Neuronal stem cell (in vitro differentiated cells): ENCODE measurements around the gene C9orf85. TPM values are rescaled to one million over a fixed set of nuclear protein-coding genes. Genes with fewer than 3 reads are reported as not detected.

ENCODE experiments used
- DNase-seq: peaks from one replicate; pipeline ENCODE4 v3.0.0-alpha.2; 2013; ENCODE audit warnings: low spot score
- H2AFZ ChIP-seq: one replicate; pipeline ENCODE4 v1.6.1; 2013; ENCODE audit warnings: mild to moderate bottlenecking, low read length, inconsistent platforms
- H2AK5ac ChIP-seq: 2 replicates; pipeline ENCODE4 v1.6.1; 2013; ENCODE audit warnings: low read depth, mild to moderate bottlenecking, inconsistent platforms, low read length, moderate library complexity, mixed read lengths
- H2BK120ac ChIP-seq: 2 replicates; pipeline ENCODE4 v1.6.1; 2013; ENCODE audit warnings: low read depth, mild to moderate bottlenecking, inconsistent platforms, low read length, moderate library complexity, mixed read lengths
- H2BK12ac ChIP-seq: one replicate; pipeline ENCODE4 v1.6.1; 2013; ENCODE audit warnings: low read length, inconsistent platforms
- H2BK15ac ChIP-seq: 2 replicates; pipeline ENCODE4 v1.6.1; 2013; ENCODE audit warnings: mild to moderate bottlenecking, low read length, inconsistent platforms, mixed read lengths
- H2BK5ac ChIP-seq: one replicate; pipeline ENCODE4 v1.6.1; 2013; ENCODE audit warnings: inconsistent platforms, mild to moderate bottlenecking, low read length, moderate library complexity
- H3K14ac ChIP-seq: one replicate; pipeline ENCODE4 v1.6.1; 2013; ENCODE audit warnings: low read length, inconsistent platforms
- H3K18ac ChIP-seq: 2 replicates; pipeline ENCODE4 v1.6.1; 2013; ENCODE audit warnings: low read length, inconsistent platforms
- H3K23ac ChIP-seq: 2 replicates; pipeline ENCODE4 v1.6.1; 2013; ENCODE audit warnings: low read depth, mild to moderate bottlenecking, mixed read lengths, low read length, inconsistent platforms; ENCODE audit not compliant: poor library complexity
- H3K27ac ChIP-seq: replicated peaks from 3 replicates; pipeline ENCODE4 v1.5.1; 2013; ENCODE audit warnings: low read length, inconsistent platforms
- H3K27me3 ChIP-seq, 3 experiments: 2 replicates each; pipeline ENCODE4 v1.6.1; 2013; ENCODE audit warnings: low read length in 3 of 3, mild to moderate bottlenecking in 2 of 3, inconsistent platforms in 1 of 3, low read depth in 1 of 3, mixed read lengths in 1 of 3, moderate library complexity in 1 of 3; ENCODE audit not compliant: control insufficient read depth in 3 of 3, insufficient read depth in 3 of 3
- H3K36me3 ChIP-seq, 2 donors: replicated peaks in 1 of 2; 2 replicates each; pipeline ENCODE4 v1.6.1; 2013; ENCODE audit warnings: low read length in 2 of 2; ENCODE audit not compliant: control insufficient read depth in 2 of 2, insufficient read depth in 2 of 2
- H3K4ac ChIP-seq: 2 replicates; pipeline ENCODE4 v1.6.1; 2013; ENCODE audit warnings: inconsistent platforms, mild to moderate bottlenecking, low read length, moderate library complexity
- H3K4me1 ChIP-seq, 2 donors: 1 replicate in 1 of 2; 2 replicates in 1 of 2; pipeline ENCODE4 v1.6.1; 2013; ENCODE audit warnings: low read length in 2 of 2, low read depth in 1 of 2; ENCODE audit not compliant: control insufficient read depth in 2 of 2, insufficient read depth in 1 of 2
- H3K4me2 ChIP-seq: one replicate; pipeline ENCODE4 v1.6.1; 2013; ENCODE audit warnings: mild to moderate bottlenecking, low read length, inconsistent platforms; ENCODE audit not compliant: insufficient read depth, poor library complexity, severe bottlenecking
- H3K4me3 ChIP-seq, 2 donors: 2 replicates each; pipeline ENCODE4 v1.5.1; 2013; ENCODE audit warnings: low read length in 2 of 2, mild to moderate bottlenecking in 2 of 2, inconsistent platforms in 1 of 2, moderate library complexity in 1 of 2
- H3K79me1 ChIP-seq: one replicate; pipeline ENCODE4 v1.6.1; 2013; ENCODE audit warnings: low read depth, mild to moderate bottlenecking, inconsistent platforms, low read length, moderate library complexity
- H3K9ac ChIP-seq: one replicate; pipeline ENCODE4 v1.6.1; 2013; ENCODE audit warnings: mild to moderate bottlenecking, low read depth, low read length, inconsistent platforms; ENCODE audit not compliant: poor library complexity
- H3K9me3 ChIP-seq, 2 donors: replicated peaks in 1 of 2; 2 replicates each; pipeline versions ENCODE3 to v1.6.1; 2013; ENCODE audit warnings: low read length in 2 of 2, mild to moderate bottlenecking in 2 of 2, inconsistent platforms in 1 of 2, low read depth in 1 of 2, mixed read lengths in 1 of 2, moderate library complexity in 1 of 2; ENCODE audit not compliant: control insufficient read depth in 2 of 2, insufficient read depth in 1 of 2
- H4K8ac ChIP-seq: one replicate; pipeline ENCODE4 v1.6.1; 2013; ENCODE audit warnings: low read depth, mild to moderate bottlenecking, inconsistent platforms, low read length, moderate library complexity
- H4K91ac ChIP-seq: one replicate; pipeline ENCODE4 v1.6.1; 2013; ENCODE audit warnings: low read length, low read depth, mild to moderate bottlenecking, inconsistent platforms; ENCODE audit not compliant: poor library complexity
- WGBS, 2 donors: extraction: QIAGEN DNeasy Blood & Tissue Kit; methylation state at CpG; one replicate each; pipeline ENCODE4 v1.1.7; 2013; ENCODE audit warnings: missing lambda C conversion rate in 2 of 2, mixed read lengths in 1 of 2; ENCODE audit not compliant: insufficient read length in 2 of 2, insufficient replicate concordance in 1 of 2; ENCODE audit errors: extremely low coverage in 2 of 2; 5-methylcytosine and 5-hydroxymethylcytosine counted together
- polyA plus RNA-seq, 2 experiments: library from polyadenylated mRNA; stranded (reverse); fragments of 200-250 nt; gene quantifications; one replicate each; pipeline ENCODE4 v1.2.3, GENCODE V29; 2013

The C9orf85 gene
- polyA plus RNA-seq (2013, experiment 1 of 2) = 12.3 TPM
- polyA plus RNA-seq (2013, experiment 2 of 2) = 12.8 TPM

- peak within 1 kb of the TSS; percentile 99 for H3K9ac ChIP-seq
- H3K4me2 ChIP-seq = peak within 1 kb of the TSS; percentile 61
- H3K27ac ChIP-seq = peak within 1 kb of the TSS; percentile 95
- peak within 1 kb of the TSS; percentile 90 for H2AK5ac ChIP-seq
- H4K8ac ChIP-seq = no peak within 1 kb of the TSS
- H2BK5ac ChIP-seq = peak within 1 kb of the TSS; percentile 99
- no CpG with 5 or more reads among the region's 45 CpGs for WGBS, 2 donors
- no peak within 1 kb of the TSS for H2BK12ac ChIP-seq
- H3K14ac ChIP-seq = no peak within 1 kb of the TSS
- H2BK15ac ChIP-seq = no peak within 1 kb of the TSS
- peaks cover 3 to 12% of the 10 kb centered on the region in 2 donors for H3K36me3 ChIP-seq
- peak within 1 kb of the TSS; percentile 70 for H3K23ac ChIP-seq
- H3K18ac ChIP-seq = peak within 1 kb of the TSS; percentile 98
- H3K9me3 ChIP-seq = no peaks in the 10 kb centered on the region
- H2AFZ ChIP-seq = peak within 1 kb of the TSS; percentile 87
- peaks cover 0 to 2% of the 10 kb centered on the region in 2 donors for H3K4me1 ChIP-seq
- H4K91ac ChIP-seq = no peak within 1 kb of the TSS
- peak within 1 kb of the TSS; percentile 95 for H3K4me3 ChIP-seq
- peak; percentile 100 for DNase-seq
- H3K4ac ChIP-seq = no peak within 1 kb of the TSS
- peaks cover 2% of the 10 kb centered on the region for H3K79me1 ChIP-seq
- no peaks in the 10 kb centered on the region for H3K27me3 ChIP-seq
- no peak within 1 kb of the TSS for H2BK120ac ChIP-seq
These were observed at the start of gene C9orf85, which contains the start of gene ABHD17B for GRCh38 chr9:71911061-71911907. C9orf85 (plus strand) TSS chr9:71911639; CDS start chr9:71911735, 96 bp downstream. ABHD17B (minus strand) TSS chr9:71911193; CDS start chr9:71875080, 36,113 bp downstream.

GRCh38 chr9:71863631-71864030 is 47.8 kb upstream of the C9orf85 start:
- no peak overlapping the region for H3K27ac ChIP-seq
- H3K4ac ChIP-seq = no peak overlapping the region
- no peak overlapping the region for H2BK120ac ChIP-seq
- no peak overlapping the region for H3K9ac ChIP-seq
- peaks cover 0 to 11% of the 10 kb centered on the region in 2 donors for H3K4me1 ChIP-seq
- H4K8ac ChIP-seq = no peak overlapping the region
- H3K27me3 ChIP-seq = no peaks in the 10 kb centered on the region
- H3K18ac ChIP-seq = no peak overlapping the region
- no peak overlapping the region for H2AFZ ChIP-seq
- no peak overlapping the region for H4K91ac ChIP-seq
- peaks cover 2 to 75% of the 10 kb centered on the region in 2 donors for H3K36me3 ChIP-seq
- no peak overlapping the region for H2BK12ac ChIP-seq
- peaks cover 3 to 18% of the 10 kb centered on the region in 2 donors for H3K9me3 ChIP-seq
- no peak overlapping the region for H2AK5ac ChIP-seq
- no peak overlapping the region for H2BK15ac ChIP-seq
- H3K23ac ChIP-seq = no peak overlapping the region
- H3K4me2 ChIP-seq = no peak overlapping the region
- H3K4me3 ChIP-seq = no peak overlapping the region
- no CpG with 5 or more reads among the region's 1 CpG for WGBS, 2 donors
- H3K79me1 ChIP-seq = peaks cover under 1% of the 10 kb centered on the region
- no peak overlapping the region for H3K14ac ChIP-seq
- DNase-seq = no peak
- H2BK5ac ChIP-seq = no peak overlapping the region

GRCh38 chr9:71875345-71875744 is 36.1 kb upstream of the C9orf85 start:
- peaks cover 5 to 50% of the 10 kb centered on the region in 2 donors for H3K9me3 ChIP-seq
- no peak overlapping the region for H3K4ac ChIP-seq
- H2BK15ac ChIP-seq = no peak overlapping the region
- no peak overlapping the region for H3K27ac ChIP-seq
- no peak overlapping the region for H4K8ac ChIP-seq
- H2AFZ ChIP-seq = no peak overlapping the region
- H3K4me2 ChIP-seq = no peak overlapping the region
- H3K27me3 ChIP-seq = no peaks in the 10 kb centered on the region
- no CpG with 5 or more reads among the region's 6 CpGs for WGBS, 2 donors
- H3K79me1 ChIP-seq = no peaks in the 10 kb centered on the region
- H4K91ac ChIP-seq = no peak overlapping the region
- H2BK5ac ChIP-seq = no peak overlapping the region
- no peak overlapping the region for H2AK5ac ChIP-seq
- H3K36me3 ChIP-seq = peaks cover 7 to 66% of the 10 kb centered on the region in 2 donors
- H3K18ac ChIP-seq = no peak overlapping the region
- H3K4me1 ChIP-seq = no peaks in the 10 kb centered on the region
- H3K23ac ChIP-seq = no peak overlapping the region
- no peak overlapping the region for H3K14ac ChIP-seq
- H3K4me3 ChIP-seq = no peak overlapping the region
- H2BK12ac ChIP-seq = no peak overlapping the region
- DNase-seq = no peak
- no peak overlapping the region for H2BK120ac ChIP-seq
- H3K9ac ChIP-seq = no peak overlapping the region

GRCh38 chr9:71876106-71876505 is 35.3 kb upstream of the C9orf85 start:
- Histone ChIP-seq H3K18ac (no peak overlapping the region), H2BK15ac (no peak overlapping the region), H3K14ac (no peak overlapping the region), H3K4ac (no peak overlapping the region), H3K79me1 (no peaks in the 10 kb centered on the region), H3K9me3 (peaks cover 5 to 58% of the 10 kb centered on the region in 2 donors), H3K4me1 (no peaks in the 10 kb centered on the region), H3K4me3 (no peak overlapping the region), H3K27me3 (no peaks in the 10 kb centered on the region), H2BK12ac (no peak overlapping the region), H3K9ac (no peak overlapping the region), H3K4me2 (no peak overlapping the region), H4K91ac (no peak overlapping the region), H2AFZ (no peak overlapping the region), H4K8ac (no peak overlapping the region), H2BK5ac (no peak overlapping the region), H2BK120ac (no peak overlapping the region), H3K23ac (no peak overlapping the region), H2AK5ac (no peak overlapping the region), H3K27ac (no peak overlapping the region), H3K36me3 (peaks cover 7 to 58% of the 10 kb centered on the region in 2 donors)
- no CpG with 5 or more reads among the region's 2 CpGs for WGBS, 2 donors
- DNase-seq = no peak
